HepG2 (cell line): ENCODE data around the gene MORF4L1. TPM values are rescaled to one million over a fixed set of nuclear protein-coding genes. Genes with fewer than 3 reads are reported as not detected.
A peak's percentile ranks its signal among the peaks of the same experiment; 100 is the strongest.

ENCODE experiments used
- ATAC-seq: fragments of 200-7000 bp; cut with Tn5 transposase; 3 replicates; pipeline ENCODE4 v1.9.1; 2020; ENCODE audit warnings: mild to moderate bottlenecking, moderate library complexity
- BruUV-seq: library from RNA; stranded (reverse); fragments of 400-500 nt; replicated peaks from 2 replicates; lab custom pipeline; 2021; lab: Mats Ljungman, UMichigan
- CTCF ChIA-PET: fragments of 300-600 bp; formaldehyde crosslinking; extraction: SDS; loops from one replicate; lab custom pipeline; 2021; ENCODE audit warnings: low total read pairs, inconsistent platforms, low intra/inter-chr PET ratio; lab: Yijun Ruan, JAX
- POLR2A ChIA-PET: fragments of 350-600 bp; sonication (Branson Sonifier 250); formaldehyde crosslinking; loops from one replicate; lab custom pipeline; 2020; ENCODE audit warnings: antibody characterized with exemption, inconsistent platforms; lab: Yijun Ruan, JAX
- DNase-seq: peaks from one replicate; pipeline ENCODE4 v3.0.0-alpha.2; 2015; ENCODE audit warnings: low spot score
- FAIRE-seq: peaks from 3 replicates; lab custom pipeline; 2011; peaks lifted over from hg19 to GRCh38; lab: Jason Lieb, UNC
- H2AFZ ChIP-seq: one replicate; pipeline ENCODE4 v1.6.1; 2011; ENCODE audit warnings: low read length, inconsistent platforms
- H3K27ac ChIP-seq: fragments of 300-600 bp; 3 replicates; pipeline ENCODE4 v1.8.0; 2011; ENCODE audit warnings: mixed run types, mild to moderate bottlenecking, mixed read lengths, low read length, inconsistent platforms; ENCODE audit not compliant: insufficient read depth; ENCODE audit errors: extremely low read length
- H3K27me3 ChIP-seq, 2 experiments: fragments of 200-600 bp in 1 of 2; 2 replicates in 1 of 2; 3 replicates in 1 of 2; pipeline versions ENCODE4 v1.6.0 to v1.8.0; 2011; ENCODE audit warnings: low read length in 2 of 2, mild to moderate bottlenecking in 2 of 2, moderate library complexity in 2 of 2, inconsistent platforms in 1 of 2; ENCODE audit not compliant: insufficient read depth in 2 of 2, control insufficient read depth in 1 of 2
- H3K36me3 ChIP-seq, 2 experiments: fragments of 200-600 bp in 1 of 2; replicated peaks in 1 of 2; 2 replicates in 1 of 2; 3 replicates in 1 of 2; pipeline versions ENCODE4 v1.5.1 to v1.8.0; 2011; ENCODE audit warnings: low read length in 2 of 2, inconsistent platforms in 1 of 2; ENCODE audit not compliant: insufficient read depth in 2 of 2, control insufficient read depth in 1 of 2
- H3K4me1 ChIP-seq: 2 replicates; pipeline ENCODE4 v1.5.1; 2012; ENCODE audit warnings: low read length, inconsistent platforms; ENCODE audit not compliant: insufficient read depth
- H3K4me2 ChIP-seq: 2 replicates; pipeline ENCODE4 v1.6.0; 2011; ENCODE audit warnings: low read depth, low read length, inconsistent platforms
- H3K4me3 ChIP-seq, 3 experiments: fragments of 200-600 bp in 1 of 3; sonication (generic), shearing (Covaris generic) in 1 of 3; replicated peaks in 1 of 3; 2 replicates each; pipeline ENCODE4 v1.5.1; 2011 to 2016; ENCODE audit warnings: low read length in 3 of 3, inconsistent platforms in 2 of 3, low read depth in 2 of 3, mild to moderate bottlenecking in 2 of 3, control low read depth in 1 of 3, mixed read lengths in 1 of 3; ENCODE audit not compliant: insufficient read depth in 1 of 3
- H3K79me2 ChIP-seq: one replicate; pipeline ENCODE4 v1.6.1; 2011; ENCODE audit warnings: low read length, inconsistent platforms; ENCODE audit not compliant: insufficient read depth
- H3K9ac ChIP-seq: 2 replicates; pipeline ENCODE4 v1.6.0; 2011; ENCODE audit warnings: mild to moderate bottlenecking, low read depth, low read length, inconsistent platforms; ENCODE audit not compliant: insufficient read depth
- H3K9me3 ChIP-seq: 2 replicates; pipeline ENCODE4 v1.5.1; 2012; ENCODE audit warnings: mild to moderate bottlenecking, low read length
- H4K20me1 ChIP-seq: 2 replicates; pipeline ENCODE4 v1.6.0; 2011; ENCODE audit warnings: inconsistent platforms, mild to moderate bottlenecking, low read length, moderate library complexity; ENCODE audit not compliant: insufficient read depth
- KDM2A ChIP-seq: sonication (generic); formaldehyde crosslinking; IDR thresholded peaks from 2 replicates; pipeline ENCODE4 v1.4.0; 2020; ENCODE audit warnings: low read depth, missing genetic modification reagents, borderline replicate concordance
- POLR2G ChIP-seq: fragments of 200-400 bp; formaldehyde crosslinking; IDR thresholded peaks from 2 replicates; pipeline ENCODE4 v1.6.1; 2018; ENCODE audit warnings: mild to moderate bottlenecking, low read depth, low read length, moderate library complexity
- ZBTB38 ChIP-seq: sonication (generic); formaldehyde crosslinking; IDR thresholded peaks from 2 replicates; pipeline ENCODE4 v1.5.1; 2020; ENCODE audit warnings: mild to moderate bottlenecking, missing genetic modification reagents
- ZNF629 ChIP-seq: sonication (generic); formaldehyde crosslinking; conservative IDR thresholded peaks from 2 replicates; pipeline ENCODE4 v1.5.0; 2020; ENCODE audit warnings: missing genetic modification reagents
- ZZZ3 ChIP-seq: sonication (generic); formaldehyde crosslinking; IDR thresholded peaks from 2 replicates; pipeline ENCODE4 v1.4.0; 2020; ENCODE audit warnings: missing genetic modification reagents, mild to moderate bottlenecking, borderline replicate concordance
- WGBS: methylation state at CpG from one replicate; pipeline ENCODE4 v1.1.6; 2017; ENCODE audit warnings: low lambda C conversion rate; 5-methylcytosine and 5-hydroxymethylcytosine counted together
- in situ Hi-C: cut with HindIII; loops from 2 replicates; pipeline ENCODE4 v1.10.0; 2017; ENCODE audit warnings: low pct_unique_long_range_greater_than_20kb; ENCODE audit not compliant: extremely low pct_ligation_motif_present
- intact Hi-C: fragments of 100-400 bp; cut with micrococcal nuclease; formaldehyde crosslinking; loops from one replicate; pipeline ENCODE4 v1.10.0; 2022; ENCODE audit not compliant: unreplicated experiment
- polyA plus RNA-seq, 8 experiments: library from polyadenylated mRNA; depleted of rRNA in 3 of 8; stranded (reverse) in 7 of 8; unstranded in 1 of 8; fragments of >200 nt; fragmentation: Illumina TruSeq in 4 of 8; extraction: Trizol in 4 of 8; gene quantifications; 2 replicates each; pipeline versions ENCODE4 v1.2.1 to v1.2.3, GENCODE V29; 2011 to 2016; ENCODE audit warnings: low read depth in 4 of 8, missing spikeins in 1 of 8, mixed read lengths in 1 of 8; ENCODE audit not compliant: insufficient read depth in 1 of 8
- total RNA-seq, 5 experiments: library from RNA; depleted of rRNA; stranded (reverse); fragments of >200 nt; fragmentation: Illumina TruSeq; extraction: Trizol; gene quantifications; 2 replicates each; pipeline ENCODE4 v1.2.3, GENCODE V29; 2016; ENCODE audit warnings: low read depth in 1 of 5
- TF ChIP-seq, protein P1 (sequence below): fragments of 450-650 bp; IDR thresholded peaks from 2 replicates; pipeline ENCODE4 v1.6.1; 2016
- TF ChIP-seq, protein P2 (sequence below): sonication (generic); formaldehyde crosslinking; IDR thresholded peaks from 2 replicates; pipeline ENCODE4 v1.8.0; 2022; ENCODE audit warnings: mild to moderate bottlenecking, missing genetic modification reagents, moderate library complexity
- TF ChIP-seq, protein P3 (sequence below): sonication (generic); formaldehyde crosslinking; IDR thresholded peaks from 2 replicates; pipeline ENCODE4 v1.5.1; 2020; ENCODE audit warnings: missing genetic modification reagents, mild to moderate bottlenecking, borderline replicate concordance

The MORF4L1 gene
- total and polyA plus RNA-seq, 2 of the 13 experiments (the other 11 are each of a cell fraction or from before 2014, with no cell fraction given), result 218 to 219 TPM

DNA sequence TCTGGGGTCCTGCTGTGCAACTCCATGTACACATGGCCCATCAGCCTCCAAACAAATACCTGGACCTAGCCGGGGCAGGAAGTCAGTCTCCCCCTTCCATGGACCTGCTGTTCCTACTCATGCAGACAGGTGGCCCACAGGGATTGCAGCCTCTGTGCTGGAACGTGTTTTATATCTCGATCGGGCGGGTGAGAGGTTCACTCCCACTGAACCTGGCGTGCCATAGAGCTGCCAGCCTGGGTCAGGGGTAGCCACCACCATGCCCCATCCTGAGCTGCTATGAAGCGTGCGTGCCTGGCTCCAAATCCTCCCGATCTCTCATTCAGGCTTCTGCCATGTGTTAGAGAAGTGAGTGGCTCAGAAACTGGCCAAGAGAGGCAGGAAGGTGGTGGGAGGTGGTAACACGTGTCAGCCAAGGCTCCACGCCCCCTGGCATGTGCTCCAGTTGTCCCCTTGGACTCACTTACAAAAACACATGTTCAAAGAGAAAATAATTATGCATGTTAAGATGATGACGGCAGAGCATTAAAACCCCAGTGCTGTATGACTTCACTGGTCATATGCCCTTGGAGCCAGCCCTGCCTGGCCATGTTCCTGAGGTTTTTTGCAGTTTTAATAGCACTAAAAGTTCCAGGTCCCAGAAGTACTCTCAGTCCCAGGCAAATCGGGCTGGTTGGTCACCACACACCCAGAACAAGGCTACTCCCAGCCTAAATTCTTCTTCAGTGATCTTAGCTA is 41.5 kb downstream of the MORF4L1 start (continued):
- TF ChIP-seq, protein P1, sequence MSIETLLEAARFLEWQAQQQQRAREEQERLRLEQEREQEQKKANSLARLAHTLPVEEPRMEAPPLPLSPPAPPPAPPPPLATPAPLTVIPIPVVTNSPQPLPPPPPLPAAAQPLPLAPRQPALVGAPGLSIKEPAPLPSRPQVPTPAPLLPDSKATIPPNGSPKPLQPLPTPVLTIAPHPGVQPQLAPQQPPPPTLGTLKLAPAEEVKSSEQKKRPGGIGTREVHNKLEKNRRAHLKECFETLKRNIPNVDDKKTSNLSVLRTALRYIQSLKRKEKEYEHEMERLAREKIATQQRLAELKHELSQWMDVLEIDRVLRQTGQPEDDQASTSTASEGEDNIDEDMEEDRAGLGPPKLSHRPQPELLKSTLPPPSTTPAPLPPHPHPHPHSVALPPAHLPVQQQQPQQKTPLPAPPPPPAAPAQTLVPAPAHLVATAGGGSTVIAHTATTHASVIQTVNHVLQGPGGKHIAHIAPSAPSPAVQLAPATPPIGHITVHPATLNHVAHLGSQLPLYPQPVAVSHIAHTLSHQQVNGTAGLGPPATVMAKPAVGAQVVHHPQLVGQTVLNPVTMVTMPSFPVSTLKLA, result peak; percentile 13; the same call in 1 of the 2 replicates
- TF ChIP-seq ZZZ3 (CRISPR knock-in tag) (no peak), KDM2A (CRISPR knock-in tag) (no peak)

DNA sequence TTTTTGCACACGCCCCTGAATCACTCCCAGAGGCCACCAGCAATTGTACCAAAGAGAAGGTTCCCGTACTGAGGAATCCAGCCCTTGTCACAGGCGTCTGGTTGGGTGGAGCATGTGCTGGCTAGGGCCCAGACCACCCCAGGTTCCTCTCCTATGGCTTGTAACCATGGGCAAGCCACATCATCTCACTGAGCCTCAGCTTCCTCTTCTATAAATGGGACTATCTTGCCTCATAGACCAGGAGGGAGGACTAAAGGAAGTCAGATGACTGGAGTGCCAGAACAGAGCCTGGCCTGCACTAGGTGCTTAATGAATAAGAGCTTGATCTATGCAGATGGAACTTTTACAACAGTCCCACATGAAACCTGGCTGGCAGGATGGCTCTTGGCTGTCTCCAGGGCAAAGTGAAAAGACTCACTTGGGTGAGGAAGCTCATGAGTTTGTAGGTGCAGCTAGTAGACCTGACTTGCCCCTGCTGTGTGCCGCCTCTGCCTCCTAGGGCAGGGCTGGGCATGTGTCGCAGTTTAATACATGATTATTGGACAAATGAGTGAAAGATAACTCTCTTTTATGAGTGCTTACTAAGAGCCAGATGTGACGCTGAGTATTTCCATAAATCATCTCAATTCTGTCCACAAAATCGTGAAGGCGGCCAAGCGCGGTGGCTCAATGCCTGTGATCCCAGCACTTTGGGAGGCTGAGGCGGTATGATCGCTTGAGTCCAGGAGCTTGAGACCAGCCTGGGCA is 42.8 kb downstream of the MORF4L1 start:
- H4K20me1 ChIP-seq, result peaks cover 4% of the 10 kb centered on the region; the same call in 1 of the 2 replicates
- ChIA-PET POLR2A (interaction anchor here (1.6 kb wide), 1 partner anchor 14 kb away, joined by 3 read pairs; no protein-coding TSS in a partner anchor), CTCF (no interaction called here)
- H3K36me3 ChIP-seq, result peaks cover 9 to 30% of the 10 kb centered on the region in 2 experiments; a peak in 4 of 5 replicates
- ATAC-seq (no peak), FAIRE-seq (no peak), DNase-seq (no peak)
- H2AFZ ChIP-seq, result no peak overlapping the region
- H3K4me3 ChIP-seq, result no peak overlapping the region
- no peaks in the 10 kb centered on the region for H3K79me2 ChIP-seq
- WGBS, result 92% methylated on average over 11 of the region's 12 CpGs
- BruUV-seq, result no TSS peak
- peaks cover 47% of the 10 kb centered on the region for H3K4me1 ChIP-seq
- no peak overlapping the region for H3K4me2 ChIP-seq
- no peak overlapping the region for H3K27ac ChIP-seq
- H3K9ac ChIP-seq, result no peak overlapping the region
- no peaks in the 10 kb centered on the region for H3K9me3 ChIP-seq
- no peaks in the 10 kb centered on the region for H3K27me3 ChIP-seq
- in situ Hi-C loops, result no loop called here
- intact Hi-C loops, result loop anchor here (5.0 kb wide), 1 partner anchor 92 kb away; no protein-coding TSS in a partner anchor
- TF ChIP-seq, protein P2, sequence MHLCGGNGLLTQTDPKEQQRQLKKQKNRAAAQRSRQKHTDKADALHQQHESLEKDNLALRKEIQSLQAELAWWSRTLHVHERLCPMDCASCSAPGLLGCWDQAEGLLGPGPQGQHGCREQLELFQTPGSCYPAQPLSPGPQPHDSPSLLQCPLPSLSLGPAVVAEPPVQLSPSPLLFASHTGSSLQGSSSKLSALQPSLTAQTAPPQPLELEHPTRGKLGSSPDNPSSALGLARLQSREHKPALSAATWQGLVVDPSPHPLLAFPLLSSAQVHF (CRISPR knock-in tag), result no peak
- 0 out of 2 replicates have a peak, but pooled peaks have one; percentile 16 for TF ChIP-seq ZNF629 (CRISPR knock-in tag)
- peak; percentile 38; the same call in 1 of the 2 replicates for TF ChIP-seq ZBTB38 (CRISPR knock-in tag)
- TF ChIP-seq POLR2G, result 0 out of 2 replicates have a peak, but pooled peaks have one; percentile 19
- TF ChIP-seq, protein P3, sequence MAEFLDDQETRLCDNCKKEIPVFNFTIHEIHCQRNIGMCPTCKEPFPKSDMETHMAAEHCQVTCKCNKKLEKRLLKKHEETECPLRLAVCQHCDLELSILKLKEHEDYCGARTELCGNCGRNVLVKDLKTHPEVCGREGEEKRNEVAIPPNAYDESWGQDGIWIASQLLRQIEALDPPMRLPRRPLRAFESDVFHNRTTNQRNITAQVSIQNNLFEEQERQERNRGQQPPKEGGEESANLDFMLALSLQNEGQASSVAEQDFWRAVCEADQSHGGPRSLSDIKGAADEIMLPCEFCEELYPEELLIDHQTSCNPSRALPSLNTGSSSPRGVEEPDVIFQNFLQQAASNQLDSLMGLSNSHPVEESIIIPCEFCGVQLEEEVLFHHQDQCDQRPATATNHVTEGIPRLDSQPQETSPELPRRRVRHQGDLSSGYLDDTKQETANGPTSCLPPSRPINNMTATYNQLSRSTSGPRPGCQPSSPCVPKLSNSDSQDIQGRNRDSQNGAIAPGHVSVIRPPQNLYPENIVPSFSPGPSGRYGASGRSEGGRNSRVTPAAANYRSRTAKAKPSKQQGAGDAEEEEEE (CRISPR knock-in tag), result no peak
